Colon (tissue), 2 donors: ENCODE results near the gene ARAP3.
"Not testable (repeated sequence)": the region's sequence is repeated elsewhere in the genome, so short reads cannot be mapped to it uniquely, and the experiment has no call there.

ENCODE experiments used
- FAIRE-seq: peaks from 2 replicates; lab custom pipeline; 2012; peaks lifted over from hg19 to GRCh38; lab: Jason Lieb, UNC
- donor health status: control.
- donor health status: control.

ARAP3 gene, protein sequence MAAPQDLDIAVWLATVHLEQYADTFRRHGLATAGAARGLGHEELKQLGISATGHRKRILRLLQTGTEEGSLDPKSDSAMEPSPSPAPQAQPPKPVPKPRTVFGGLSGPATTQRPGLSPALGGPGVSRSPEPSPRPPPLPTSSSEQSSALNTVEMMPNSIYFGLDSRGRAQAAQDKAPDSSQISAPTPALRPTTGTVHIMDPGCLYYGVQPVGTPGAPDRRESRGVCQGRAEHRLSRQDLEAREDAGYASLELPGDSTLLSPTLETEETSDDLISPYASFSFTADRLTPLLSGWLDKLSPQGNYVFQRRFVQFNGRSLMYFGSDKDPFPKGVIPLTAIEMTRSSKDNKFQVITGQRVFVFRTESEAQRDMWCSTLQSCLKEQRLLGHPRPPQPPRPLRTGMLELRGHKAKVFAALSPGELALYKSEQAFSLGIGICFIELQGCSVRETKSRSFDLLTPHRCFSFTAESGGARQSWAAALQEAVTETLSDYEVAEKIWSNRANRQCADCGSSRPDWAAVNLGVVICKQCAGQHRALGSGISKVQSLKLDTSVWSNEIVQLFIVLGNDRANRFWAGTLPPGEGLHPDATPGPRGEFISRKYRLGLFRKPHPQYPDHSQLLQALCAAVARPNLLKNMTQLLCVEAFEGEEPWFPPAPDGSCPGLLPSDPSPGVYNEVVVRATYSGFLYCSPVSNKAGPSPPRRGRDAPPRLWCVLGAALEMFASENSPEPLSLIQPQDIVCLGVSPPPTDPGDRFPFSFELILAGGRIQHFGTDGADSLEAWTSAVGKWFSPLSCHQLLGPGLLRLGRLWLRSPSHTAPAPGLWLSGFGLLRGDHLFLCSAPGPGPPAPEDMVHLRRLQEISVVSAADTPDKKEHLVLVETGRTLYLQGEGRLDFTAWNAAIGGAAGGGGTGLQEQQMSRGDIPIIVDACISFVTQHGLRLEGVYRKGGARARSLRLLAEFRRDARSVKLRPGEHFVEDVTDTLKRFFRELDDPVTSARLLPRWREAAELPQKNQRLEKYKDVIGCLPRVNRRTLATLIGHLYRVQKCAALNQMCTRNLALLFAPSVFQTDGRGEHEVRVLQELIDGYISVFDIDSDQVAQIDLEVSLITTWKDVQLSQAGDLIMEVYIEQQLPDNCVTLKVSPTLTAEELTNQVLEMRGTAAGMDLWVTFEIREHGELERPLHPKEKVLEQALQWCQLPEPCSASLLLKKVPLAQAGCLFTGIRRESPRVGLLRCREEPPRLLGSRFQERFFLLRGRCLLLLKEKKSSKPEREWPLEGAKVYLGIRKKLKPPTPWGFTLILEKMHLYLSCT (N-terminal part only)

DNA sequence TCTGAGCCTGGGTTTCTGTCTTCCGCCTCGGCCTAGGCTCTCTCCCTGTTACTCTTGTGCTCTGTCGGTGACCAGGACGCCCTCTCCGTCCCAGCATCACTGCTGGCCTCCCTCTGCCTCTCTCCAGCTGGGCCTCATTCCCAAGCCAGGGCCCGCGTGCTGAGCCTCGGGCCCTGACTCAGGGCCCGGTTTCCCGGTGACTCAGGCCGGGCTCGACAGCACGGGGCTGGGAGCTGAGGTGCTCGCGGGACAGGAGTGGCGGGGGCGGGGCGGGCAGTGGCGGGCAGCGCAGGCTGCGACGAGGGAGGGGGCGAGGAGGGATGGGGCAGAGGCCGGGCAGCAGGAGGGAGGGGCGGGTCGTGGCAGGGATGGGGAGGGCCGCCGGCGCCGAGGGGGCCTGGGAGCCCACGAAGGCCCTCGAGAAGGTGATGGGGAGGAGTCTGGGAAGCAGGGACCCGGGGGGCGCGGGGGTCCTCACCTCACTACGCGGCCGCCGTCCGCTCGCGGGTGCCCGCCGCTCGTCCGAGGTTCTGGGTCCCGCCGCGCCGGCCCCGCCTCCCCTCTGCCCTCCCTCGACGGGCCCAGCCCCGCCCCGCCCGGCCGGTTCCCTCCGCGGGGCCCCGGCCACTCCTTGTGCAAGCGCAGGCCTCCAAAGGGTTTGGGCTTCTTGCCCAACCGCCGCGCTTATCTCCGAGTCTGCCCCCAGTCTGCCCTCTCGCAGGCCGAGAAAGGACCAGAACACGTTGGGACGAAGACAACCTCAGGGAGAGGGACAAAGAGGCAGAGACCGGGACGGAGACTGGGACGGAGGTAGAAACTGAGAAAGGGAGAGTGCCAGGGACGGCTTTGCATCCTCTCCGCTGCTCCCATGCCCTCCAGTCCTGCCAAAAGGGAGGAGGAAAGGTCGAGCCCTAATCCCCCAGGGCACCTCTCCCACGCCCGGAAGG, at the start of gene ARAP3:
TSS of gene ARAP3 (minus strand) at position 536 of the 947 bp plus-strand sequence. CDS start 1,744 bp downstream, outside the sequence.
- FAIRE-seq: no peak

DNA sequence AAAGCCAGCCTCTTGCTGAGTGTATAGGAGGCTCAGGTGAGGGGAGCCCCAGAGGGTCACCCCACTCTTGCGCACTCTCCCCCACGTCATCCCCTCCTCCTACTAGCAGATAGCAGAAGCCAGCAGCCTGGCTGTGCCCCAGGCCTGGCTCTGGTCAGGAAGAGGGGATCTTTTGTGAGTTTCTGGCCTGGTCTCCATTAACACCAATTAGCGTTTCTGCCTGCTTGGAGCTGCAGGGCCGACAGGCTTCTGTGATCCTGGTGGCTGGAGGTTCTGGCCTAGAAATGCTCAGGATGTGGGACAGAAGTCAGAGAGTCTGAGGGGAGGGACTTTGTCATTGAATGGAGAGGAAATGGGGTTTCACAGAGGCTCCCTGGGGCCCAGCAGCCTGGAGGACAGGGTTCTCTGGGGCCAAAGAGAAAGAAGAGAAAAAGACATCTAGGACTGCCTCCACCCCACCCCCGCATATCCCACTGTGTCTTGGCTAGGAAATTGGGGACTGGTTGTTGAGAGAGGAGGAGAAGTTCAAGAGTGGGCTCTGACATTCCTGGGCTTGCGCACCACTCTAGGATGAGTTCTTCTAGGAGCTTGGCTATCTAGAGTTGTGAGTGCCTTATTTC, 47.5 kb upstream of the ARAP3 start:
- no peak for FAIRE-seq

- no peak for FAIRE-seq
These were observed 43.9 kb upstream of the ARAP3 start for GRCh38 chr5:141725891-141726290.

DNA sequence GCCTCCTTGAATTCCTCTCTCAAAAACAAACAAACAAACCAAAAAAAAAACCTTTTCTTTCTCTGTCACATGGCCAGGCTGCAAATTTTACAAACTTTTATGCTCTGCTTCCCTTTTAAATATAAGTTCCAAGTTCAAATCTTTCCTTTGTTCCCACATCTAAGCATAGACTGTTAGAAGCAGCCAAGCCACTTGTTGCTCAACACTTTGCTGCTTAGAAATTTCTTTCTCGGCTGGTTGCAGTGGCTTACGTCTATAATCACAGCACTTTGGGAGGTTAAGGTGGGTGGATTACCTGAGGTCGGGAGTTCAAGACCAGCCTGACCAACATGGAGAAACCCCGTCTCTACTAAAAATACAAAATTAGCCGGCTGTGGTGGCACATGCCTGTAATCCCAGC, 43.1 kb upstream of the ARAP3 start:
- not testable (repeated sequence) for FAIRE-seq

DNA sequence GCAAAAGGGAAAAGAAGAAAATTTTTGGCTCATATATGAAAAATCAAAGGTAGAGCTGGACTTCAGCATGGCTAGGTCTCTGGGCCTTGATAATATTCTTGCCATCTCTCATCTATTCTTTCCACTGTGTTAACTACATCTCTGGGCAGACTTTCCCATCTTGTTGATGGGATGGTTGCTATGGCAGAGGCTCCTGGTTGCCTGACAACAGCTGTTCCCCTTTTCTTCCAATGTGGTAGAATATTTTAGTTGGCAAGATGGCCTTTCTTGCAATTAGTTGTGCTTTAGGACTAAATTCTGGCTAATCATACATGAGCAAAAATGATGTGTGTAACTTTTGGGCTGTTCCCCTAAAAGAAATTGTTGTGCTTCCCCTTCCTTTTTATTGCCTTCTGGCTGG, 40.2 kb upstream of the ARAP3 start:
- FAIRE-seq: no peak

- no peak for FAIRE-seq
These were observed 35.0 kb upstream of the ARAP3 start for GRCh38 chr5:141717043-141717442.

- no peak for FAIRE-seq
These were observed 34.4 kb upstream of the ARAP3 start for GRCh38 chr5:141716468-141716867.

DNA sequence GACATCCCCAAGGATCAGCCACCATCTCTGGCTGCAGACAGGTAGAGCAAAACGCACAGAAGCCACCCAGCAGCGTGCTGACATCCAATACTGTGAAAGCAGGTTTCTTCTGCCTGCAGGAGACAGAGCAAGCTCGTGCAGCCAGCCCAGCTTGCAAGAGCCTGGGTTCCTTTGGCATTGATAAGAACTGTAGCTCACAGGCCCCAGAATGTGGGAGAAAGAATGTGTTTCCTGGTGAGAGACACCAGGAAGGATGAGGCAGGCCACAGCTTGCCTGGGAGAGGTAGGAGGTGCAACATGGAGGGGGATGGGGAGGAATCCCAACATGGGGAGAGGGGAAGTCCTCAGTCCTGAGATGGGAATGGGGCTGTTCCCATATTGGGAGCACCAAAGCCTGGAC, 34.0 kb upstream of the ARAP3 start:
- FAIRE-seq: no peak

- FAIRE-seq: no peak
These were observed 33.4 kb upstream of the ARAP3 start for GRCh38 chr5:141715346-141715905.

DNA sequence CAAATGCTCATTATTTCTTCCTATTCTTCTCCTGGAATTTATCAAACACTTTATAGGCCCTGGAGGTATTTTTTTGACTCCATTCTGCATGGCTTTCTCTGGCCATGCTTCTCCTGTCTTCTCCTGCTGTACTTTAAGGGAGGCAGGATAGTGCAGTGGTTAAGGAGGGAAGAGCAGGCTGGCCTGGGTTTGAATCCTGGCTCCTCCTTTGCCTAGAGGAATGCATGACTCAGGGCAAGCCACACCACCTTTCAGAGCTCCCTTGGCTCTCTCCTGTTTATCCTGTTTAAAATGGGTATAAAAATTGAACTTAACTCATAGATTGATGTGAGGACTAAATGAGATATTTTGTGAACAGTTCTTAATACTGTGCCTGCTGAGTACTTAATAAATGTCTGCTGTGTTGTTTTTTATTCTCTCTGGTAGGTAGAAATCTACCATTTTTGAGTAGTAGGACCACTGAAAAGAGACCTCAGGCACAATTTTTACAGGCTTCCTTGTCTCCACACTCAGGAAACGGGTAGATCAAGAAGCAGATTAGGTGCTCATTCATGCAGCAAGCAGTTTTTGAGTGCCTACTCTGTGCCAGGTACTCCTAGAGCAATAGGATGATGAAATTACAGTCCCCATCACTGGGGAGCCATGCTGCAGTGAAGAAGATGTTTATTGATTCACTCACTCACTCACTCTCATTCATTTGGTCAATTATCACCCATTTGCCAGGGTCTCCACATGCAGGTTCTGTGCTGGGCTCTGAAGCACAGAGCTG, 32.7 kb upstream of the ARAP3 start:
- FAIRE-seq: no peak

DNA sequence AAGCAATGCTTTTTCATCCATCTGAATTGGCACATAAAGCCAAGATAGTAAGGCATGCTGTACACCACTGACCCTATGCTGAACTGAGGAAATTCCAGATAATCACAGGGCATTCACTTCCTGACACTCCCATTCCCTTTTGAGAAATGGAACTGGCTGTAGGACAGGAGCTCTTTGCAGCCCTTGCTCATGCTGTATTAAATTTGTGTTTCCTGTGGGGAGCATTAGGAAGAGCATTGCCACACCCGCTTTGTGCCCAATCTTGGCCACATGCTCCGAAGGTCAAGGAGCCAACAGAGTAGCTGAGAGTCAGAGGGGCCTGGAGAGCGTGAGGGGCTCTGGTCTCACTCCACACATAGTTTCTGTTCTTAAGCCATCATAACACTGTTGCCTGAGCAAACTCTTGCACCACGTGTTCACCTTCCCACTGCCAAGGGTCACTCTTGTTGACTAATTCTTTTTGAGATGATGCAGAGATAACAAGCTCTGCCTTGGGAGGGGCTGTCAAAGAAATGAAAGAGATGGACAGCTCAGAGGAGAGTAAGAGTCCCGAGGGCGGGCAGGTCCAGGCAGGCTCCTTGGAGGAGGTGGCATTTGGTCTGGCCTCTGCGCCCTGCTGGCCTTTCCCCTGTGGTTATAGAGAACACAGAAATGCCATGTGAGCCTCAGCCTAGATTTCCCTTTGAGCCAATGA, 31.7 kb upstream of the ARAP3 start:
- no peak for FAIRE-seq

- no peak for FAIRE-seq
These were observed 29.7 kb upstream of the ARAP3 start for GRCh38 chr5:141711687-141712086.

GRCh38 chr5:141709699-141710267, 27.8 kb upstream of the ARAP3 start:
- FAIRE-seq: no peak

DNA sequence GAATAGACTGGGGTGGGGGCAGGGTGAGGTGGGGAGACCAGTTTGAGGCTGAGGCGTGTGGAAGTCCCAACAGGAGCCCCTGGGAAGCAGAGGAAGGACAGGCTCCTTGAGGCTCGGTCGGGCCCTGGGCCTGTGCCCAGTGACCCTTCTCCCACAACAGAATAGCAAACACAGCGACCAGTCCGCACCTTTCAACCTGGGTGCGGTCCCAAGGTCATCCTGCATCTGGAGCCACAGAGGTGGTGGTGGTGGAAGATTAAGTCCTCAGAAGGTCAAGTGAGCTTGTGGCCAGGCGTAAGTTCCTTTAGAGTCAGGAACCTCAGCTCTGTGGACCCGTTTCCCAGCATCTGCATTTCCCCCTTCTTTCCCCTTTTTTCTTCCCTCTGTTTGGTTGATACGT, 26.0 kb upstream of the ARAP3 start:
- no peak for FAIRE-seq

- no peak for FAIRE-seq
These were observed 25.5 kb upstream of the ARAP3 start for GRCh38 chr5:141707510-141707909.

DNA sequence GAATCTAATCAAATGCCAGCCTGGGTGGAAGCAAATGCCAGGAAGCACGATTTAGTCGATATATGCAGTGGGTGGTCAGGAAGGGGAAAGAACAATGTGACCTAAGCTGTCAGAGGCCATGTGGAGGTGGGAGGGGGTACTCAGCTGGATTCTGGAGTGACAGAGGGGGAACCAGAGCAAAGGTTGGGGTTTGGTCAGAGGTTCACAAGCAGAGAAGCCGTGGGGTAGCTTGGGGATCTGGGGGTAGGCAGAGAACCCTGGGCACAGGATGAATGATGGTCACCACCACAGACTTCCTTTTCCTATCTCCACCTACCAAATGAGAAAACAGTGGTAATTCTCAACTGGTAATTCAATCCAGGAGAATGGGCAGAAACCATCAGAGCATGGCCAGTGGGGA, 24.1 kb upstream of the ARAP3 start:
- no peak for FAIRE-seq

DNA sequence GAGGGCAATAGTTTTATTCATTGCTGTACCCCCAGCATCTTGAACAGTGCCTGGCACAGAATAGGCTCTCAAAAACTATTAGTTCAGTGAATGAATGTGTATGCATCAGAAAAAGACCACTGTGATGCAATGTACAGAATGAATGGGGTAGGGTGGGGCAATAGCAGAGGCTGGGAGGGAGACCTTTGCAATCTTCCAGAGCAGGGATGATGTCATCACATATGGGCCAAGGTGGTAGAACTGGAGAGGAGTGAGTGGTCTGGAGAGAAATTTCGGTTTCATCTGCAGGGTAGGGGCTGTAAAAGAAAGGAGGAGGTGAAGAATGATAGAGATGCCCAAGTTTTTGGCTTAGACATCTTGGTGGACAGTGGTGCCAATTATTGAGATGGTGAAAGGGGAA, 23.4 kb upstream of the ARAP3 start:
- FAIRE-seq: no peak

- FAIRE-seq: no peak
These were observed 22.8 kb upstream of the ARAP3 start for GRCh38 chr5:141704782-141705297.
